HL-60/S4 (cell line): ENCODE data around the gene DPH2.

Experiments used
- in situ Hi-C: fragments of 300-500 bp; cut with MboI; formaldehyde crosslinking; loops from 2 replicates; pipeline ENCODE4 v1.14.3; 2022; ENCODE audit warnings: low sequenced_read_pairs

DPH2 gene

GRCh38 chr1:43938892-43939587 is 30.8 kb upstream of the DPH2 start:
- in situ Hi-C loops = loop anchor here (25.0 kb wide), 2 partner anchors 402 to 702 kb away; partner anchors contain the start of gene PTPRF

DNA sequence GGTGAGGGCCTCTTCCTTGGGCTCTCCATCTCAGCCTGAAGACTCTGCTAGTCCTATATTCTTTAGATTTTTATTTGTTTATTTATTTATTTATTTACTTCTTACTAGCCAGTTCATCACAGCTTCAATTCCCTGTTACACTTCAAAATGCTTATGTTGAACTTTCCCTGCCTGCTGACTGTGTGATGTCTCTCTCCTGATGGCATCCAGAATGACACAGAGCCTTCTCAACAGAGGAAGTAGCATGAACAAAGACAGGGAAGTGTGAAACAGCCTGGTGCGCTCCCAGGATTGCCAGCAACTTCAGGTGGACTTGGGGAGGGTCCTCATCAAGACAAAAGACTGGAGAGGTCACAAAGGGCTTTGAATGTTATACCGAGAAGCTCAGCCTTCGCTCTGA is 27.4 kb upstream of the DPH2 start:
- in situ Hi-C loops = loop anchor here (25.0 kb wide), 2 partner anchors 405 to 705 kb away; partner anchors contain the start of gene PTPRF

DNA sequence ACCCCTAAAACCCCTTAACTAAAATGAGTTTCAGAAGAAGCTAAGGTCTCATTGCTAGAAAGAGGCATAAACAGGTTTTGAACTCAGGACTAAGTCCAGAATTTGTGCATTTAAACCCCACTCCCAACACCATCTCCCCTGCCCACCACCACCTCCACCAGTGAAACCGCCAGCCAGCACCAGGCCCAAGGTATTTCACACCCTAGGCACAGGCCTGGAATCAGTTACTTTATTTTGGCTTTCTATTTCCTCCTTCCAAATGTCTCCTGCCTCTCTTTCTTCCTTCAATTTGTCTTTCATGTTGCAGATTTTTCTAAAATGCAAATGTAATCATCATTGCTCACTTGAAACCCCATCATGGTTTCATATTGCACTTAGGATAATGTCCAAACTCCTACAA is 24.9 kb upstream of the DPH2 start:
- in situ Hi-C loops = loop anchor here (25.0 kb wide), 2 partner anchors 408 to 708 kb away; partner anchors contain the start of gene PTPRF

- in situ Hi-C loops = loop anchor here (25.0 kb wide), 2 partner anchors 408 to 708 kb away; partner anchors contain the start of gene PTPRF
Observed at GRCh38 chr1:43945674-43946235, 24.1 kb upstream of the DPH2 start.

DNA sequence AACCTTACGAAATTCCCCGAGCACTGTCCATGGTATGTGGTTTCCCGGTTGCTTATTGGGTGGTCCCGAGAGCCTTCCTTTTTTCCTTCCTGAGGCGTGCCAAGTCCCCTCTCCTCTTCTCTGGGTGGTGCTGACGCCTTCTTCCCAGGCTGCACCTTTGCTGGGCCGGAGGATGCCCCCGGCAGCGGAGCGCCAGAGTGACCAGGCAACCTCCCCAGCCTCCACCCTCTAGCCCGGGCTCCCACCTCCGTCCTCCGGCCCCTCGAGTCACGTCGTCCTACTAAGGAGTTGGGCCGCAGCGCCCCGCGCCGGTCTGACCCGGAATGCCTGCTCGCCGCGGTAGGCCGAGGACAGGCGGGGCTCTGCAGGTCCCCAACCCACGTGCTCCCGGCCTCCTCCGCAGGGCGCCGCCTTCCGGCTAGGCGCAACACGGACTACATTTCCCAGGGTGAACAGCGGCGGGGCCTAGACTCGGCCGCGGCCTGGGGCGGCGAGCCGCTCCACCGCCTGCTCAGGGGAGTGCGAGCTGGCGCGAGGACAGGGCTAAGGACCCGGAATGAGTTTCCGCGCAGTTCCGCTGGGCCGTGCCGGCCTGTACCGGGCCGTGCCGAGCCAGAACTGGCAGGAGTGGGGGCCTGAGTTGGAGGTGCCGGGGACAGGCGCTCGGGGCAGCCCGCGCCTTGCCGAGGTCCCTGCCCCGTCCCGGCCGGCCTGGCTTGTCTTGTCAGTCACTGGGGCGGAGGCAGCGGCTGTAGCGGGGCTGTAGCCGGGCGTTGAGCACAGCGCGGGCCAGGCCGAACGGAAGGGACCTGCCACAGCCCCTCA is 23.4 kb upstream of the DPH2 start, which contains the start of gene IPO13:
Gene IPO13, plus strand, starts transcription at position 715 of the 825 bp plus-strand sequence. CDS start 651 bp downstream, outside the sequence.
- in situ Hi-C loops = loop anchor here (25.0 kb wide), 2 partner anchors 409 to 709 kb away; partner anchors contain the start of gene PTPRF

GRCh38 chr1:43947061-43947873 is 22.5 kb upstream of the DPH2 start:
- in situ Hi-C loops = loop anchor here (25.0 kb wide), 2 partner anchors 410 to 710 kb away; partner anchors contain the start of gene PTPRF

GRCh38 chr1:43947874-43948437 is 21.9 kb upstream of the DPH2 start:
- in situ Hi-C loops = loop anchor here (25.0 kb wide), 2 partner anchors 411 to 711 kb away; partner anchors contain the start of gene PTPRF

GRCh38 chr1:43949678-43950077 is 20.1 kb upstream of the DPH2 start:
- in situ Hi-C loops = loop anchor here (25.0 kb wide), 2 partner anchors 412 to 712 kb away; partner anchors contain the start of gene PTPRF

- in situ Hi-C loops = no loop called here
Observed at GRCh38 chr1:43951021-43951985, 18.5 kb upstream of the DPH2 start.

DNA sequence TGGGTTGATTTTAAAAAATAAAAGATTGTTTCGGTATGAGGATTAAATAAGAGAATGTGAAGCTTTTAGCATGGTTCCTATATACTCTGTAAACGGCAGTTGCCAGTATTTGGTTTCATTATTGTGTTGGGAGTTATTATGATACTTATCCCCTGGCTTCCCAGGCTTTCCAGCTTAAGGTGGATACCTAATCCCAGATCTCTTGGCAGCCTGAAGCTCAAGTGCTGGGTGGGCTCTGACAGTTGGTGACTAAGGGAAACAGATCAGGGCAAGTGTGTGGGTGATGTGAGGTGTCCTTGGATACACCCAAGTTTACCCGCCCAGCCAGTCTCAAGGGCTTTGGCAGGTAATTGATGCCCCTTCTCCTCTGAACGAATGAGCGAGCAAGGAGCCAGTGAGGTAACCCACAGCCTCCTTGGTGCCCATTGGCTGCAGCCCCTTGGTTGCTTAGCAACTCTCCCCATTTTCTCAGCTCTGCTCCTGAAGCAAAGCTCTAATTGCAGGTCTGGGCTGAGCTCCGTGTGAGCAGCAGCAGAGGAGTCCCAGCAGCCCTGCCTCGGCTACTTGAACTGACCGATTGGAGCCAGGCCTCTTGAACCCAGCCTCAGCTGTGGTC is 17.0 kb upstream of the DPH2 start:
- in situ Hi-C loops = no loop called here

GRCh38 chr1:43953361-43953760 is 16.4 kb upstream of the DPH2 start:
- in situ Hi-C loops = no loop called here

DNA sequence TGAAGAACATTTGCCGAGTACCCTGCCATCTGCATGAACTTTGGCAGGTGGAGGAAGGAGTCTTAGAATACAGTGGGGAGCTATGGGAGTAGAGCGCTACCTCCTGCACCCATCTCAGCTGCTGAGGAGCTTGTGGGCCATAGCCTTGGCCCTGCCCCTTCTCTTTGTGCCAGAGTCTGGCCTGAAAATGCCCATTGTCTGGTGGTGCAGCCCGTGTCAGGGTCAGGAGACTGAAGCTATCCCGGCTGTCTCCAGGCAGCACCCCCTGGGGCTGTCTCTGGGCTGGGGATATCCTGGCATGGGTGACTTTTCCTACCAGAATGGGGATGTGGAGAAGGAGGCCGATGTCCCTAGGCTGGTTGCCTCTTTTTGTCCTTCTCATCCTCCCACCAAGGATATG is 15.8 kb upstream of the DPH2 start:
- in situ Hi-C loops = no loop called here

- in situ Hi-C loops = no loop called here
Observed at GRCh38 chr1:43956234-43956633, 13.6 kb upstream of the DPH2 start.

DNA sequence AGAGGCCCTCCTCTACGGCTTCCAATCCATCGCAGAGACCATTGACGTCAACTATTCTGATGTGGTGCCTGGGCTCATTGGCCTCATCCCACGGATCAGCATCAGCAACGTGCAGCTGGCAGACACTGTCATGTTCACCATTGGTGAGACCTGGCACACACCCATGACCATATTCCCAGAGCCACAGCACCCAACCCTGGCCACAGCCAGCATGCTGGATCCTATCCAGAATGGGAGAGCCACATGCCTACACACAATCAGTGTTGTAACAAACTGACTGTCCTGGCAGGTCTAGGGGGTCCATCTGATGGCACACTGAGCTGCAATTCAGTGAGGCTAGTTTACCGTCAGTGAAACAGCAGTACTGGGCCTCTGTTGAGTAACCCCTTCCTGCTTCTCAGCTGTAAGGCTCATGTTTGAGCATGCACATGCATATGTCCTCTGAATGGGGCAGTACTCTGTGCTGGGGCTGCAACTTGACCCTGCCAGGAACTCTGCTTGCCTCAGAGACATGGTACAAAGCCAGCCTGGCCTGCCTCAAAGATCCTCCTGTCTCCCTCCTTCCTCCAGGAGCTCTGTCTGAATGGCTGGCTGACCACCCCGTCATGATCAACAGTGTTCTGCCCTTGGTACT is 12.3 kb upstream of the DPH2 start:
- in situ Hi-C loops = no loop called here

DNA sequence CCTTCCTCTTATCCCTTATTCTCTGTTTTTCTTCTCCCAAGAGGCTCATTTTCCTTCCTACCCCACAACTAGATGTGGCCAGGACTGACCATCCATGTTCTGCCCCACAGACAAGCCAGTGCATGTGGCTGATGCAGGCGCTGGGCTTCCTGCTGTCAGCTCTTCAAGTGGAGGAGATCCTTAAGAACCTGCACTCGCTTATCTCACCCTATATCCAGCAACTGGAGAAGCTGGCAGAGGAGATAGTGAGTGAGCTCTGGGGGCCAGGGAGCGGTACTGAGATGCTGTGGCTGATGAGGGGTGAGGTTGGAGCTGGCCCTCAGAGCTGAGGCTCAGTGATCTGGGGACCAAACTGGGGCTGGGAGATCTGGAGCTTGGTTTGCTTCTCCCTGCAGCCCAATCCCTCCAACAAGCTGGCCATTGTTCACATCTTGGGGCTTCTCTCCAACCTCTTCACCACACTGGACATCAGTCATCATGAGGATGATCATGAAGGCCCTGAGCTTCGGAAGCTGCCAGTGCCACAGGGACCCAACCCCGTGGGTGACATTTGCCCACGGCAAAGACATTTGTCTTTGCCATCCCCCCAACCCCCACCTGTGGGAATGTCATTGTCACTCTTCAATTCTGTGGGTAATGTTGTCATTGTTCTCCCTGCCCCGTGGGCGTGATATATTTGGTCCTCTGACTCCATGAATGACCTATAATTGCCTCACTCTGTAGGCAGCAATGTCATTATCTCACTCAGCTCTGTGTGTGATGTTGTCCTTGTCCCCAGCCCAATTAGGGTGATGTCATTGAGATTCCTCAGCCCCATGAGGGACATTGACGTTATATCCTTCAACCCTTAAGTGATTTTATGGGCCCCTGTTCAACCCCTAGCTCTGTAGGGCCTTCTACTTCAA is 11.2 kb upstream of the DPH2 start:
- in situ Hi-C loops = no loop called here

DNA sequence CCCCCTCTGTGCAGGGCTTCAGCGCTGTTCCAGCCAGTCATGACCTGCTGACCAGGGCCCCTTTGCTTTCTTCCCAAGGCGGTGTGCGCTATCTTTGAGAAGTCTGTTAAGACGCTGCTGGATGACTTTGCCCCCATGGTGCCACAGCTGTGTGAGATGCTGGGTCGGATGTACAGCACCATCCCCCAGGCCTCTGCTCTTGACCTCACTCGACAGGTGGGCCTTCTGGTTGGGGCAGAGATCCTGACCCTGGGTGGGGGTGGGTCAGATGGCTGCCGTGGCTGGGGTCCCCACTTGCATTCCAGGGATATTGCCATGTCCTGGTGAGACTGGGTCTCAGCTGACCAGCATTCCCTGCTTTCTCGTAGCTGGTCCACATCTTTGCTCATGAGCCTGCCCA is 9.0 kb upstream of the DPH2 start:
- in situ Hi-C loops = no loop called here

- in situ Hi-C loops = no loop called here
Observed at GRCh38 chr1:43961692-43962091, 8.1 kb upstream of the DPH2 start.
